WERI-Rb-1 (cell line): ENCODE measurements around the gene COMMD7.
"Not testable (repeated sequence)": the region's sequence is repeated elsewhere in the genome, so short reads cannot be mapped to it uniquely, and the experiment has no call there.

Source experiments
- DNase-seq: peaks from one replicate; pipeline ENCODE4 v3.0.0-alpha.2; 2020
- H3K27ac ChIP-seq: fragments of 250-450 bp; sonication (Bioruptor Pico); 2 replicates; pipeline ENCODE4 v1.5.1; 2020; ENCODE audit warnings: mild to moderate bottlenecking, moderate library complexity
- H3K27me3 ChIP-seq: fragments of 250-450 bp; sonication (Bioruptor Pico); 2 replicates; pipeline ENCODE4 v1.5.1; 2021; ENCODE audit warnings: mild to moderate bottlenecking, low read depth, moderate library complexity; ENCODE audit not compliant: insufficient read depth, severe bottlenecking
- H3K36me3 ChIP-seq: fragments of 250-450 bp; sonication (Bioruptor Pico); 2 replicates; pipeline ENCODE4 v1.5.1; 2020; ENCODE audit warnings: mild to moderate bottlenecking, moderate library complexity
- H3K4me3 ChIP-seq: 2 replicates; pipeline ENCODE4 v1.5.1; 2011; ENCODE audit warnings: low read depth, mild to moderate bottlenecking, control low read depth, low read length
- H3K9me3 ChIP-seq: fragments of 250-450 bp; sonication (Bioruptor Pico); 2 replicates; pipeline ENCODE4 v1.5.1; 2021; ENCODE audit warnings: mild to moderate bottlenecking, moderate library complexity; ENCODE audit not compliant: severe bottlenecking
- CTCF ChIP-seq: IDR thresholded peaks from 2 replicates; pipeline ENCODE4 v1.5.1; 2011; ENCODE audit warnings: low read depth, mild to moderate bottlenecking, control low read depth, inconsistent platforms, low read length

Gene COMMD7

GRCh38 chr20:32718749-32719348, 24.4 kb downstream of the COMMD7 start:
- Histone ChIP-seq H3K27ac (no peak overlapping the region), H3K27me3 (no peaks in the 10 kb centered on the region), H3K36me3 (peaks cover 17% of the 10 kb centered on the region), H3K9me3 (no peaks in the 10 kb centered on the region), H3K4me3 (no peak overlapping the region)
- no peak for TF ChIP-seq CTCF
- no peak for DNase-seq

GRCh38 chr20:32711346-32711745, 31.9 kb downstream of the COMMD7 start:
- DNase-seq = no peak
- Histone ChIP-seq H3K27me3 (no peaks in the 10 kb centered on the region), H3K36me3 (0 out of 2 replicates have a peak, but pooled peaks cover 5% of the 10 kb centered on the region), H3K4me3 (no peak overlapping the region), H3K27ac (no peak overlapping the region), H3K9me3 (no peaks in the 10 kb centered on the region)
- no peak for TF ChIP-seq CTCF

DNA sequence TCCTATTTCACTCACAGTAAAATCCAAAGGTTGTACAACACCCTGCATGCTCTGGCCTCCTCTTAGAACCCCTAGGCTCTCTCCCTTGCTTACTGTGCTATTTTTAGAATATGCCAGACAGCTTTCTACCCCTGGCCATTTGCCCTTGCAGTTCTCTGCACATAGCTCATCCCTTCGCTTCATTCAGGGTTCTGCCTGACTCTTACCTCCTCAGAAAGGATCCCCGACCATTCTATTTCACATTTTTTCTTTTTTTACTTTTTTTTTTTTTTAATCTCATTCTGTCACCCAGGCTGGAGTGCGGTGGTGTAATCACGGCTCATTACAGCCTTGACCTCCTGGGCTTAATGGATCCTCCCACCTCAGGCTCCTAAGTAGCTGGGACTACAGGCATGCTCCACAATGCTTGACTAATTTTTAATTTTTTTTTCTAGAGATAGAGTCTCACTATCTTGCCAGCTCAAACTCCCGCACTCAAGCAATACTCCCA, 33.6 kb downstream of the COMMD7 start:
- no peak for TF ChIP-seq CTCF
- peak overlapping the region; percentile 29; the same call in 1 of the 2 replicates for H3K27ac ChIP-seq
- no peaks in the 10 kb centered on the region for H3K27me3 ChIP-seq
- peak; percentile 10 for DNase-seq
- H3K9me3 ChIP-seq = no peaks in the 10 kb centered on the region
- H3K36me3 ChIP-seq = peaks cover 10% of the 10 kb centered on the region; the same call in 1 of the 2 replicates
- no peak overlapping the region for H3K4me3 ChIP-seq

- not testable (repeated sequence) for H3K4me3 ChIP-seq, H3K36me3 ChIP-seq, DNase-seq, H3K27me3 ChIP-seq, H3K9me3 ChIP-seq
- H3K27ac ChIP-seq = peak overlapping the region; percentile 29; the same call in 1 of the 2 replicates
Measured at GRCh38 chr20:32709029-32709631, 34.1 kb downstream of the COMMD7 start.

- H3K36me3 ChIP-seq = peaks cover 9% of the 10 kb centered on the region
- no peaks in the 10 kb centered on the region for H3K9me3 ChIP-seq
- H3K27ac ChIP-seq = no peak overlapping the region
- H3K4me3 ChIP-seq = no peak overlapping the region
- H3K27me3 ChIP-seq = no peaks in the 10 kb centered on the region
- TF ChIP-seq CTCF = no peak
- no peak for DNase-seq
Measured at GRCh38 chr20:32707691-32708581, 35.3 kb downstream of the COMMD7 start.

DNA sequence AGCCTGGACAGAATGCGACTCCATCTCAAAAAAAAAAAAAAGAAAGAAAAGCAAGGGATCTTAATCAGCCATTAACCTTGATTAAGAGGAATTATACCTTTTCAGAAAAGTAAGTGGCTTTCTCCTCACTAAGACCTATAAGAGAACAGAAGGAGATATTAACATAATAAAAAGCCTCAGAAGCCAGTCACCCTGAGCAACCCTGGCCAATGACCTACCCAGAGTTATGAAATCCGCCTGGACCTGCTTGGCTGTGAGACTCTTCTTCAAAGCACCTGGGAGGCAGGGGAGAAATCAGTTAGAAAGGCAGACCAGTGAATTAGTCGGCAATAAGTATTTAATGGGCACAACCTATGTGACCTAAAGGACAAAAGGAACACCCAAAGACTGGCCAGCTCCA, 36.8 kb downstream of the COMMD7 start:
- H3K9me3 ChIP-seq = no peaks in the 10 kb centered on the region
- H3K27ac ChIP-seq = no peak overlapping the region; the same call in 1 of the 2 replicates
- H3K36me3 ChIP-seq = peaks cover 12% of the 10 kb centered on the region
- no peak for TF ChIP-seq CTCF
- no peaks in the 10 kb centered on the region for H3K27me3 ChIP-seq
- H3K4me3 ChIP-seq = no peak overlapping the region
- peak; percentile 51 for DNase-seq
